Fibroblast of the aortic adventitia (primary cell): Measurements from ENCODE around the gene SLC25A13. TPM values are rescaled to one million over a fixed set of nuclear protein-coding genes. Genes with fewer than 3 reads are reported as not detected.
"Not testable (repeated sequence)": the region's sequence is repeated elsewhere in the genome, so short reads cannot be mapped to it uniquely, and the experiment has no call there.

Experiments
- DNase-seq: peaks from one replicate; pipeline ENCODE4 v3.0.0-alpha.2; 2010; ENCODE audit warnings: low read depth
- H3K4me3 ChIP-seq: 2 replicates; pipeline ENCODE4 v1.5.1; 2011; ENCODE audit warnings: low read depth, mild to moderate bottlenecking, control low read depth, low read length, moderate library complexity
- total RNA-seq: library from RNA; depleted of rRNA; stranded (reverse); fragments of >200 nt; gene quantifications from 2 replicates; pipeline ENCODE4 v1.2.3, GENCODE V29; 2012; ENCODE audit warnings: low replicate concordance
- TF ChIP-seq, protein P1 (sequence below): IDR thresholded peaks from 2 replicates; pipeline ENCODE4 v1.5.1; 2011; ENCODE audit warnings: mild to moderate bottlenecking, low read length, control low read depth, inconsistent platforms; ENCODE audit not compliant: insufficient read depth

The SLC25A13 gene
- total RNA-seq, 1 donor = 14.3 TPM

DNA sequence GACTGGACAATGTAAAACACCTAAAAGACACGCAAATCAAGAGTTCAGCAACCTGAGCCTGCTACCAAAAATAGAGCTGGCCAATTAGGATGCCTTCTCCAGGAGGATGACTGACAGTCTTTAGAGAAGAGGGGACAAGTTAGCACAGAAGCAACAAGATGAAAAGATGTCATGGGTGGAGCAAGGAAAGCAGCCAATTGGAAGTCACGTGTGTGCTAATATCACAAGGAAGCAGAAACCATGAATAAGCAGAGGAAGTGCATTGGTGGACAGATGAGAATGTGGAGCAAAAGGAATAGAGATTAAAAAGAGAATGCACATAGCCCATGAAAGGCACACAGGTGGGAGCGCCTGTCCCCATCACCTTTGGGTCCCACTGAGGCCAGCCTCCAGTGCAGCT, 148.1 kb downstream of the SLC25A13 start:
- TF ChIP-seq, protein P1, sequence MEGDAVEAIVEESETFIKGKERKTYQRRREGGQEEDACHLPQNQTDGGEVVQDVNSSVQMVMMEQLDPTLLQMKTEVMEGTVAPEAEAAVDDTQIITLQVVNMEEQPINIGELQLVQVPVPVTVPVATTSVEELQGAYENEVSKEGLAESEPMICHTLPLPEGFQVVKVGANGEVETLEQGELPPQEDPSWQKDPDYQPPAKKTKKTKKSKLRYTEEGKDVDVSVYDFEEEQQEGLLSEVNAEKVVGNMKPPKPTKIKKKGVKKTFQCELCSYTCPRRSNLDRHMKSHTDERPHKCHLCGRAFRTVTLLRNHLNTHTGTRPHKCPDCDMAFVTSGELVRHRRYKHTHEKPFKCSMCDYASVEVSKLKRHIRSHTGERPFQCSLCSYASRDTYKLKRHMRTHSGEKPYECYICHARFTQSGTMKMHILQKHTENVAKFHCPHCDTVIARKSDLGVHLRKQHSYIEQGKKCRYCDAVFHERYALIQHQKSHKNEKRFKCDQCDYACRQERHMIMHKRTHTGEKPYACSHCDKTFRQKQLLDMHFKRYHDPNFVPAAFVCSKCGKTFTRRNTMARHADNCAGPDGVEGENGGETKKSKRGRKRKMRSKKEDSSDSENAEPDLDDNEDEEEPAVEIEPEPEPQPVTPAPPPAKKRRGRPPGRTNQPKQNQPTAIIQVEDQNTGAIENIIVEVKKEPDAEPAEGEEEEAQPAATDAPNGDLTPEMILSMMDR = no peak
- H3K4me3 ChIP-seq = no peak overlapping the region
- no peak for DNase-seq

DNA sequence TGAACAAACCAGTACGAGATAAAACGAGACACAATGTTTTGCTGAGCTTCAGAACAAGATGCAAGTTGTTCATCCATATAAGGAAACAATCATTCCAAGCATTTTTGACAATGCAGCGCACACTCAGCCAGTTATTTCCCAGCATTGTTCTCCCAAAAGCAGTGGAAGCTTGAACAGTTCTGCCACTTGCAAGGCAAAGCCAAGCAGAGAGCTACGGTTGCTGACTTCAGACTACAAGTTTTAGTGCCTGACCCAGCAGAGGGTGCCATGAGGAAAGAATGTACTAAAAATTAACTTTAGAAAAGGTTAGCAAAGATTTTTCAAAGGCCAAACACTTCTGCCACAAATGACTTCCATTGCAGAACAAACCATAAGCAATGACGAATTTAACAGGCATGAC, 152.5 kb downstream of the SLC25A13 start:
- TF ChIP-seq, protein P1 = no peak
- DNase-seq = peak; percentile 47

DNA sequence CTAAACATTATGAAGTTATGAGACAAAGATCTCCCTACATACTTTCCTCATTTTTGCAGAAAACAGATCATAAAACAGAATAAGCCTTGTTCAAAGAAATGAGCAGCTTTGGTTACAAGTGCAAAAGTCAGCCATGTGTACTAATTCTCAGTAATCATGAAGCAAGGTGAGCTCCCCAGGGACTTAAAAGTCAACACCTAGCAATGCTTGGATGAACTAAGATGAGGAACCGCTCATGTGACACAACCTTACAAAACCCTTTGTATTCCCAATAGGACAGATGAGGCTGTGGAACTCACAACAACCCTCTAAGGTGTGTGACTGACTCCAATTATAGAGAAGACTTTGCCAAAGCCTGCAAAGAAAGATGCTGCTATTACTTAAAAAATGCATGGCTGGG, 154.5 kb downstream of the SLC25A13 start:
- DNase-seq = no peak
- H3K4me3 ChIP-seq = no peak overlapping the region
- TF ChIP-seq, protein P1 = no peak

More for the DNA sequence above, 152.5 kb downstream of the SLC25A13 start:
- H3K4me3 ChIP-seq = no peak overlapping the region

DNA sequence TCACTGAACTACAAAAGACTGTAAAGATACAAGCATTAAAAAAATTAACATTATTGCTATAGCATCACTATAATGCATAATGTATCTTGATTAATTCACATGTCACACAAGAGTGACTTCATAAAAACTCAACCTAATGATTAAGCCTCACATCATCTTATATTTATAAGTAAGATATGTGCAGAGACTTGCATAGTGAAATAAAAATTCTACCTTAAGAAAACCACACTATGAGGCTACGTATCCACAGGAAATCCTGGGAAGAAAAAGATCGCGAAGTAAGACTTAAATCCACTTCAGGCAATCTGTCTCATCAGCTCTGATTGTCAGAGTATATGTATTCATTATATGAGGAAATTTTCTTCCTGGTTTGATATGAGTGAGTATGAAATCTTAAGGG, 160.0 kb downstream of the SLC25A13 start:
- TF ChIP-seq, protein P1 = no peak
- no peak overlapping the region for H3K4me3 ChIP-seq
- DNase-seq = no peak

DNA sequence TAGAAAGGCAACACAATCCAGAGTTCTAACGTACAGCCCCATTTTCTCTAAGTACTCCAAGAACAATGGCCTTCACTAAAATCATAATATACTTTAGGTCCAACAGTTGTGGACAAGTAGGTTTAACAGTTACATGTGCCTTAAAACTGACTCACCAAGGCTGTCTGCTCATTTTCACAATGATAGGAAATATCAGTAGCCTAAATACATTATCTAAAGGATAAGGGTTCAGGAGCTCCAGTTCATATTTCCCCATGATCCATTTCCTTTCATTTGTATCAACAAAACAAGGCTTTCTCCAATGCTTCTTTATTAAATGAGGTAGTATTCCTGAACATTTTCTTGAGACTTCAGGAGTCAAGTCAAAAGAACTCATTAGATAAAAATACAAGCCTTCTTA, 164.0 kb downstream of the SLC25A13 start:
- no peak overlapping the region for H3K4me3 ChIP-seq
- TF ChIP-seq, protein P1 = no peak
- no peak for DNase-seq

DNA sequence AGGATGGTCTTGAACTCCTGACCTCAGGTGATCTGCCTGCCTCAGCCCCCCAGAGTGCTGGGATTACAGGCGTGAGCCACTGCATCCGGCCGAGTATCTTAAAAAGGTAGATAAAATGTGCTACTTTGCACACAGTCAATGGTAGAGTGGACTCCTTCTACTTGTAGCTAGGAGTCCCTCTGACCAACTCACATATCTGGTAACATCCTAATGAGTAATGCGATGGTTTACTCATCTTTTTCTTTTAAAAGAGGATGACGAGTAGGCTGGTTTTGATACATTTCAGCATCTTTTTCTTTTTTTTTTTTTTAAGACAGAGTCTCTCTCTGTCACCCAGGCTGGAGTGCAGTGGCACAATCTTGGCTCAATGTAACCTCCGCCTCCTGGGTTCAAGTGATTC, 167.4 kb downstream of the SLC25A13 start:
- H3K4me3 ChIP-seq, DNase-seq: not testable (repeated sequence)

DNA sequence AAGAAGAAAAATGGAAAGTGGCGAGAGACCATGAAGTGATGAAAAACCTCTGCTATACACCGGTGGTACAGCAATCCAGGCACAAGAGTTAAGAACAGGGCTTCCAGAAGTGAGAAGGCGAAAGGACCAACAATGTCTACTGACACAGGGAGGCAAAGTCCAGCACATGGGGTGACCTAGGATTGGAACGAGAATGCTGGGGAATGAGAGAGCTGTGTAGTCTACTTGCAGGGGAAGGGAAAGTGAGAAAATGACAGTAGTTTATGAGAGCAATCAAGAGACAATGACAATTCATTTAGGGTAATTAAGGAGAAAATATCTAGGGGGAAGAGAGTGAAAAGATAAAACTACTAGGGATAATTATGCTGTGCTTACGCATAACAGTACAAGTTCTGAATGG, 169.2 kb downstream of the SLC25A13 start:
- TF ChIP-seq, protein P1 = no peak
- no peak overlapping the region for H3K4me3 ChIP-seq
- no peak for DNase-seq

DNA sequence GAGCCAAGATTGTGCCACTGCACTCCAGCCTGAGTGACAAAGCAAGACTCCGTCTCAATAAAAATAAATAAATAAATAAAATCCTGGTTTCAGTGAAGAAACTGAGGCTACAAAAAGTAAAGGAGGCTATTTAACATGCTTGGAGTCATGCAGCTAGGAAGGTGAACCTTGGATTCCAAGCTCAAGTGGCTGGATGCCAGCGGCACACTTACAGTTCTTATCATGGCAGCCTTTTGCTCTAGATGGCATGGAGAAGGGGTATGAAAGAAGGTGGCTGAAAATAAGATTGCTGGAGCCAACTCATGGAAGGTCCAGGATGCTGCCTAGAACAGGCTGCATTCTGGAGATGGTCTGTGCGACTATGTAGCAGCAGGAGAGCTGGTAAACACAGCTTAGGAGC, 170.0 kb downstream of the SLC25A13 start:
- no peak for DNase-seq
- no peak overlapping the region for H3K4me3 ChIP-seq
- TF ChIP-seq, protein P1 = no peak
